ENCODE measurements around the gene MYO7B. TPM values are rescaled to one million over a fixed set of nuclear protein-coding genes. Genes with fewer than 3 reads are reported as not detected.
A peak's percentile ranks its signal among the peaks of the same experiment; 100 is the strongest.

The MYO7B gene
- total RNA-seq, 1 donor from 2014 or later = 5.2 TPM

GRCh38 chr2:127503491-127503890 lies 32.0 kb upstream of the MYO7B start:
- no peaks in the 10 kb centered on the region for H3K9me3 ChIP-seq
- intact Hi-C loops (cut with DNase I) = no loop called here
- H3K4me3 ChIP-seq = no peak overlapping the region
- no peaks in the 10 kb centered on the region for H3K27me3 ChIP-seq (ENCODE audit: low read depth)
- TF ChIP-seq CTCF (IDR thresholded peaks at IDR 0.05) = no peak
- ATAC-seq = no peak
- peaks cover 69% of the 10 kb centered on the region for H3K36me3 ChIP-seq
- peaks cover 23% of the 10 kb centered on the region for H3K4me1 ChIP-seq
- no peak for DNase-seq
- no peak overlapping the region for H3K27ac ChIP-seq

- no peaks in the 10 kb centered on the region for H3K9me3 ChIP-seq
- H3K4me1 ChIP-seq = peaks cover 36% of the 10 kb centered on the region
- H3K27me3 ChIP-seq (ENCODE audit: low read depth) = no peaks in the 10 kb centered on the region
- intact Hi-C loops (cut with DNase I) = no loop called here
- DNase-seq = no peak
- H3K27ac ChIP-seq = no peak overlapping the region
- H3K4me3 ChIP-seq = no peak overlapping the region
- no peak for ATAC-seq
- H3K36me3 ChIP-seq = peaks cover 56% of the 10 kb centered on the region
- TF ChIP-seq CTCF (IDR thresholded peaks at IDR 0.05) = no peak
Measured at GRCh38 chr2:127504552-127505430, 30.7 kb upstream of the MYO7B start.

- no peak overlapping the region for H3K27ac ChIP-seq
- no peaks in the 10 kb centered on the region for H3K9me3 ChIP-seq
- H3K36me3 ChIP-seq = peaks cover 40% of the 10 kb centered on the region
- no peak for TF ChIP-seq CTCF (IDR thresholded peaks at IDR 0.05)
- H3K4me1 ChIP-seq = peaks cover 41% of the 10 kb centered on the region
- no peaks in the 10 kb centered on the region for H3K27me3 ChIP-seq (ENCODE audit: low read depth)
- DNase-seq = no peak
- H3K4me3 ChIP-seq = no peak overlapping the region
- ATAC-seq = peak in 1 of 2 donors; percentile 51
- intact Hi-C loops (cut with DNase I) = no loop called here
Measured at GRCh38 chr2:127506510-127506909, 29.0 kb upstream of the MYO7B start.

GRCh38 chr2:127508023-127508630 lies 27.4 kb upstream of the MYO7B start:
- ATAC-seq (peak in 1 of 2 donors; percentile 53), DNase-seq (no peak)
- H3K4me1 ChIP-seq = peaks cover 55% of the 10 kb centered on the region
- no peaks in the 10 kb centered on the region for H3K9me3 ChIP-seq
- H3K27ac ChIP-seq = no peak overlapping the region
- intact Hi-C loops (cut with DNase I) = no loop called here
- H3K36me3 ChIP-seq = peaks cover 24% of the 10 kb centered on the region
- no peak for TF ChIP-seq CTCF (IDR thresholded peaks at IDR 0.05)
- no peaks in the 10 kb centered on the region for H3K27me3 ChIP-seq (ENCODE audit: low read depth)
- H3K4me3 ChIP-seq = no peak overlapping the region

GRCh38 chr2:127508631-127509034 lies 26.9 kb upstream of the MYO7B start:
- H3K4me1 ChIP-seq = peaks cover 56% of the 10 kb centered on the region
- no peak overlapping the region for H3K4me3 ChIP-seq
- no peak for TF ChIP-seq CTCF (IDR thresholded peaks at IDR 0.05)
- H3K9me3 ChIP-seq = no peaks in the 10 kb centered on the region
- DNase-seq (no peak), ATAC-seq (peak; percentile 90 to 92)
- no peak overlapping the region for H3K27ac ChIP-seq
- intact Hi-C loops (cut with DNase I) = no loop called here
- H3K27me3 ChIP-seq (ENCODE audit: low read depth) = no peaks in the 10 kb centered on the region
- H3K36me3 ChIP-seq = peaks cover 19% of the 10 kb centered on the region
